Forelimb muscle (tissue), 1 donor: ENCODE data around the gene TUBB8B. TPM values are rescaled to one million over a fixed set of nuclear protein-coding genes. Genes with fewer than 3 reads are reported as not detected.
"Not testable (repeated sequence)": the region's sequence is repeated elsewhere in the genome, so short reads cannot be mapped to it uniquely, and the experiment has no call there.

ENCODE experiments used
- DNase-seq: peaks from one replicate; pipeline ENCODE4 v3.0.0-alpha.2; 2013; ENCODE audit warnings: low read depth
- polyA plus RNA-seq: library from polyadenylated mRNA; unstranded; fragments of 120-200 nt; gene quantifications from one replicate; pipeline ENCODE4 v1.2.1, GENCODE V29; 2013; ENCODE audit not compliant: insufficient read length

The TUBB8B gene
- not detected for polyA plus RNA-seq

DNA sequence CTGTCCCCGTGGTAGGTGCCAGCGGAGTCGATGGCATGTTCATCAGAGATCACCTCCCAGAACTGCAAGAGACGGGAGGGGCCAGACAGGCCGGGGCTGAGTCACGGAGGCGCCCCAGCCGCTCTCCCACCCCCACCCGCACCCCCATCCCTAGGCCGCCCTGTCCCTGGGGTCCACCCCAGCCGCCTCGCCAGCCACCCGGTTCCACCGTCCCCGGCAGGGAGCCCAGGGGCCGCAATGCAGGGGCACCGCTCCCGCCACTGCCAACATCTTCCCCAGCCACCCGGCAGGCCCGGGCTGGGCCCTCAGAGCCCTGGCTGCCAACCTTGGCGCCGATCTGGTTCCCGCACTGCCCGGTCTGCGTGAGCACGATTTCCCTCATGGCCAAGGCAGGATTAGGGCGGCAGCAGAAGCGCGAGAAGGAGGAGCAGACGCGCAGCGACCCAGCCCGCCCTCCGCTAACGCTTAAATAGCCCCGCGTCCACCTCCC lies at the start of gene TUBB8B:
Gene TUBB8B, minus strand, starts transcription at position 440 of the 490 bp plus-strand sequence. Its CDS starts 58 bp downstream, at position 382.
- DNase-seq, result not testable (repeated sequence)

DNA sequence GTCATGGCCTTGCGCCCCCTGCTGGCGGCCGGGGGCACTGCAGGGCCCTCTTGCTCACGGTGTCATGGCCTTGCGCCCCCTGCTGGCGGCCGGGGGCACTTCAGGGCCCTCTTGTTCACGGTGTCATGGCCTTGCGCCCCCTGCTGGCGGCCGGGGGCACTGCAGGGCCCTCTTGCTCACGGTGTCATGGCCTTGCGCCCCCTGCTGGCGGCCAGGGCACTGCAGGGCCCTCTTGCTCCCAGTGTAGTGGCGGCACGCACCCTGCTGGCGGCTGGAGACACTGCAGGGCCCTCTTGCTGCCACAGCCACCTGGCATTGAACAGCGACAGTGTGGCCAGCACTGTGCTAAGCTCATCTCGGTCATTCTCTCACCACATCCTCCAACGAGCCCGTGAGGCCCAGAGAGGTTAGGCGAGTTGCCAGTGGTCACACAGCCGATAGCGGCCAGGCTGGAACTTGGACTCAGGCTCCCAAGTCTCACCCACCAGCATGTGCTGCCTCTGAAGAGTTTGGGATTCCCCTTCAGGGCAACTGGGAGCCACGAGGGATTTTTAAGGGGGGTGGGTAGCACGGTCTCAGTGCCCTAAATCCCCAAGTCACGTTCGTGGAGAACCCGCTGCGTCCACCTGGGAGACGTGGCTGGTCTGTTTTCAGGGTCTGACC lies 48.0 kb upstream of the TUBB8B start:
- DNase-seq, result not testable (repeated sequence)

DNA sequence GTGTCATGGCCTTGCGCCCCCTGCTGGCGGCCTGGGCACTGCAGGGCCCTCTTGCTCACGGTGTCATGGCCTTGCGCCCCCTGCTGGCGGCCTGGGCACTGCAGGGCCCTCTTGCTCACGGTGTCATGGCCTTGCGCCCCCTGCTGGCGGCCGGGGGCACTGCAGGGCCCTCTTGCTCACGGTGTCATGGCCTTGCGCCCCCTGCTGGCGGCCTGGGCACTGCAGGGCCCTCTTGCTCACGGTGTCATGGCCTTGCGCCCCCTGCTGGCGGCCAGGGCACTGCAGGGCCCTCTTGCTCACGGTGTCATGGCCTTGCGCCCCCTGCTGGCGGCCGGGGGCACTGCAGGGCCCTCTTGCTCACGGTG lies 47.3 kb upstream of the TUBB8B start:
- DNase-seq, result not testable (repeated sequence)

DNA sequence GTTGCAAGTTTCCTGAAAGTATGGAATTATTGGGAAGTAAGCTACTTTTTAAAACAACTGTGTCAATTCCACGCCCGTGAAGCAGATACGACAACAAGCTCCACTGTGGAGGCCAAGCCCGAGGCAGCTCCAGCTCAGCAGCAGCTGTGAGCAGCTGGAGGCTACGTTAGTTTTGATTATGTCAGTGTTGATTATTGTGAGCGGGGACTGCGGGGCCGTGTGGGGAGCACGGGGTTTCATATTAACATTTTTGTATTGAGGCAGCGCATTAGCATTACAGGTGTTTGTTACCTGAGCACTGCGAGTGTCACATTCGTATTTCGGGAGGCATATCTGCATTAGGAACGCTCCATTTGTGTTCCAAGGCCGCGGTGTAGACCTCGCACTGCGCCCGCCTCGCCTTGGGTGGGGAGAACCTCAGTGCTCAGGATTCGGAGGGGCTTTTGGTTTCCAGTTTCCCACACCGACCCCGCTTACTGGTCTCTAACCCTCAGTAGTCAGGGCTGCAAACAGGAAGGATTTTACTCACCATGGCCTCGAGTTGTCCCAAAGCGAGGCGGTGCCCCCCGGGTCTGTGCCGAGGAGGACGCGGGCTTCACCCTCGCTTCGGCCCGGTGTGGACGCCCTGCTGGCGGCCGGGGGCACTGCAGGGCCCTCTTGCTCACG lies 46.8 kb upstream of the TUBB8B start:
- not testable (repeated sequence) for DNase-seq

DNA sequence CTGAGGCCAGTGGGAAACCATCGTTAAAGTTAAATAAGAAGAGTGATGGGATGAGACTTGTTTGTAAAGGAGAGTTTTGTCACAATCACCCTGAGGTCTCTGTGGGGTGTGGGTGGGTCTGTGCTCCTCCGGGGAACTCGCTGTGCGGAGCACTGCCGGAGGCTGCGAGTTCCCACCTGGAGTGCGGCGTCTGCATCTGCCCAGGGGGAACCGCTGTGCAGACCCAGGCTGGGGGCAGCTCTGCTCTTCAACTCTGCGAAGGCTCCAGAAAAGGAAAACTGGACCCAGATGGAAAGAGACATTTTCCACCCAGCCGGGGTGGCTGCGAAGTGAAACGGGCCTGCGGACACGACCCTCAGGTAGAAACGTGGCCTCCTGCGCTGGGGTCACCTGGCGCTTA lies 46.2 kb upstream of the TUBB8B start:
- not testable (repeated sequence) for DNase-seq

DNA sequence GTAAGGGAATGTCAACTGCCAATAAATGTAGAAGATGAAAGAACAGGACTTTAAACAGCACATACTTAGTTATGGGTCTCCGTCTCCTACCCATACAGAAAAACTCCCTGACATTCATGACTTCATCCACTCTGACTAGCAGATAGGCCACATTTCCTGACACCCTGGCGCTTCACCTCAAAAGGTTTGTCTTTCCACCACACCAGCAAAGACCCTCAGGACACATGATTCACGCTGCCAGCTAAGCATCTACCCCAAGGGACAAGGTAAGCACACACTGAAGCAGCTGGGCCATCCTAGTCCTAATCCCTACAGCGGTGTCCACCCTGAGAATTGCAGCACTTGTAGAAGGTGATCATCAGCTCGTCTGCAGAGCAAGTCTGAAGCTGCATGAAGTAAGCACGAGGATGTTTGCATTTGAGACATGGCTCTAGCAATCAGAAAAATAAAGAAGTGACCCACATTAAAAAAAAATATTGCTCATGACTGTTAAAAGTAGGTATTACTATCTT lies 44.5 kb upstream of the TUBB8B start:
- not testable (repeated sequence) for DNase-seq

DNA sequence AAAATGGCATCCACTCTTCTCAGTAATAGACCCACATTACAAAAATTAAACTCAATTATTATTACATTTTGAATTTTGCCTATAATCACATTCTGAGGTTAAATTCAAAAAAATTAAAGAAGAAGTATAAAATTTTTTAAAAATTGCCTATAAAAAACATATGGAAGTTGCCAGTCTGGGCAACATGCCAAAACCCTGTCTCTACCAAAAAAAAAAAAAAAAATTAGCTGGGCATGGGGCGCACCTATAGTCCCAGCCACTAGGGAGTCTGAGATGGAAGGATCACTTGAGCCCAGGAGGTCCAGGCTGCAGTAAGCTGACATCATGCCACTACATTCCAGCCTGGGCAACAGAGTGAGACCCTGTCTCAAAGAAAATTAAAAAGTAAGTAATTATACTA lies 42.1 kb upstream of the TUBB8B start:
- not testable (repeated sequence) for DNase-seq

DNA sequence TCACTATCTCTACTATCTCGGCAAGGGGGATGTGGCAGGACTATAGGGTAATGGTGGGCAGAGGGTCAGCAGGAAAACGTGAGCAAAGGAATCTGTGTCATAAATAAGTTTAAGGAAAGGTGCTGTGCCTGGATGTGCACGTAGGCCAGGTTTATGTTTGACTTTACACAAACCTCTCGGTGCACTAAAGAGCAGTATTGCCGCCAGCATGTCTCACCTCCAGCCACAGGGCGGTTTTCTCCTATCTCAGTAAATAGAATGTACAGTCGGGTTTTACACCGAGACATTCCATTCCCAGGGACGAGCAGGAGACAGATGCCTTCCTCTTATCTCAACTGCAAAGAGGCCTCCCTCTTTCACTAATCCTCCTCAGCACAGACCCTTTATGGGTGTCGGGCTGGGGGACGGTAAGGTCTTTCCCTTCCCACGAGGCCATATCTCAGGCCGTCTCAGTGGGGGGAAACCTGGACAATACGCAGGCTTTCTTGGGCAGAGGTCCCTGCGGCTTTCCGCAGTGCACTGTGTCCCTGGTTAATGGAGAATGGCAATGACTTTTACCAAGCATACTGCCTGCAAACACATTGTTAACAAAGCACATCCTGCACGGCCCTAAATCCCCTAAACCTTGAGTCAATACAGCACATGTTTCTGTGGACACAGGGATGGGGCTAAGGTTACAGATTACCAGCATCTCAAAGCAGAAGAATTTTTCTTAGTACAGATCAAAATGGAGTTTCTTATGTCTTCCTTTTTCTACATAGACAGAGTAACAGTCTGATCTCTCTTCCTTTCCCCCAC lies 41.2 kb upstream of the TUBB8B start:
- not testable (repeated sequence) for DNase-seq

DNA sequence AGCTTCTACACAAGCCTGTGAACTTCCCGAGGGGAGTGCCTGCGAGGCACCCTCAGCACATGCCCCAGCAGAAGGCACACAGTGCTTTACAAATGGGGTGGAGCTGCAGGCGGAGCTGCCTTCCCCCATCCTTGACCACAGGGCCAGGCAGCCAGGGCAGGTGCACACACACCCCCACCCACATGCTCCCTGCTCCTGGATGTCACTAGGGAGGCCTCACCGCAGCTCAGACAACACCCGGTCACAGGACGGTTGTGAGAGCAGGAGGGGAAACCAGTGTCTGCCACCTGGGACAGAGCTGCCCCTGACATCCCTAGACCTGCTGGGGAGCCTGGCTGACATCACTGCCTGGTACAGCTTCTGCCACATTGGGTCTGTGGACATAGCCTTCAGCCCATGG lies 39.7 kb upstream of the TUBB8B start:
- DNase-seq, result not testable (repeated sequence)

DNA sequence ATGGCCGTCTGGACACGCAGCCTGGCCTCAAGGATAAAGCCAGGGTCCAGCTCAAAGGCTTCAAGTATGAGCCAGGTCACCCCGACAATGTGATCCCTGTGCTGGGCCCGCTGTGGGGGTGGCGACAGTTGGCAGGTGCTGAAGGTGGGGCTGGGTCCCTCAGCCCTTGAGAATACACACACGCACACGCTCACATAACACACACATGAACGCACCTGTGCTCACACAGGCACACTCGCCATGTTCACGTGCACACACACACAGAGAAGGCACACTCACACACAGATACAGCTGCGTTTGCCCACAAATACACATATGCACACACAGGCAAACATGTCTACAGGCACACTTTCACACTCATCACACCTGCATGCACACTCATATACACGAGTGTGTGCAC lies 35.4 kb upstream of the TUBB8B start:
- DNase-seq, result not testable (repeated sequence)

DNA sequence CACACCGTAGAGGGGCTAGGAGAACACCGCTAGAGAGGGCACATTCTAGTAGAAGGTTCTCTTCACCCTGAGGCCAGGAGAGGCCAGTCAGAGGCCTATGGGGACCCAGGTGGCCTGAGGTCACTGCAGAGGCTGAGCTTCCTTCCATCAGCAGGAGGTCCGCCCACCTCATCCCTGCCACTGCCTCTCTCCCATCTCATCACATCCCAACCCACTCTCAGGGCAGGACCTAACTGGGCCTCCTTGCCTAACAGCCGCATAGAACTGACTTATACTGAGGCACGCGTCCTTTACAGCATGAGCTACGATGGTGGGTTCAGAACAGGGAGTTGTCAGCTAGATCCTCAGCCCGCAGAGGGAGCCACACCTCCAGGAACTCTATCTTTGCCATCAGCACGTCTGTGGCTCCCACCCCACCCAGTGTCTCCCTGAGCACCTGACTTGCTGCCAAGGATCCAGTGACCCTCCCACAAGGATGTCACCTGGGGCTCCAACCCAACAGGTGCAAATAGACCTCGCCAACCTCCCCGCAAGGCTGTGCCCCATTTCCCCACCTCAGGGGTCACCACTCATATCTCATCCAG lies 33.3 kb upstream of the TUBB8B start:
- not testable (repeated sequence) for DNase-seq

DNA sequence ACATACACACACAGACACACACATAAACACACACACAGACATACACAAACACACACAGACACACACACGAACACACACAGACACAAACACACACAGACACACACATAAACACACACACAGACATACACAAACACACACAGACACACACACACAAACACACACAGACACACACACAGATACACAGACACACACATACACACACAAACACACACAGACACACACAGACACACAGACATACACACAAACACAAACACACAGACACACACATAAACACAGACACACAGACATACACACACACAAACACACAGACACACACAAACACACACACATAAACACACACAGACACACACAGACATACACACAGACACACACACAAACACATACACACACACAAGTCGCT lies 31.5 kb upstream of the TUBB8B start:
- not testable (repeated sequence) for DNase-seq

DNA sequence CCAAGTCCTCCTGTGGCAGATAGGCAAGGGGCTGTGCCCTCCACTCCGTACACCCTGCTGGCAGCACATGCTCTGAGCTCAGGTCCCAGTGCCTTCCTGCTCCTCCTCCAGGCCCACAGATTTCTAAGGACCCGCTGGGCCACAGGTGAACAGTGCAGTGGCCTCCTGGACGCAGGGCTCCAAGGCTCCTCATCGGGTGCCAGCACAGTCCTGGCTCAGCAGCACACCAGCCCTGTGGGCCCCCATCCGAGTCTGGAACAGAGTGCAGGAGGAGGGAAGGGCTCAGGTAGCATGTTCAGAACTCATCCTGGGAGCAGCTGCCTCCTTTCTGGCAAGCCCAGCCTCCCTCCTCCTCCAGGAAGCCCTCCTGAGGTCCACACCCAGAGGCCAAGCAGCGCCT lies 30.8 kb upstream of the TUBB8B start:
- DNase-seq, result not testable (repeated sequence)

DNA sequence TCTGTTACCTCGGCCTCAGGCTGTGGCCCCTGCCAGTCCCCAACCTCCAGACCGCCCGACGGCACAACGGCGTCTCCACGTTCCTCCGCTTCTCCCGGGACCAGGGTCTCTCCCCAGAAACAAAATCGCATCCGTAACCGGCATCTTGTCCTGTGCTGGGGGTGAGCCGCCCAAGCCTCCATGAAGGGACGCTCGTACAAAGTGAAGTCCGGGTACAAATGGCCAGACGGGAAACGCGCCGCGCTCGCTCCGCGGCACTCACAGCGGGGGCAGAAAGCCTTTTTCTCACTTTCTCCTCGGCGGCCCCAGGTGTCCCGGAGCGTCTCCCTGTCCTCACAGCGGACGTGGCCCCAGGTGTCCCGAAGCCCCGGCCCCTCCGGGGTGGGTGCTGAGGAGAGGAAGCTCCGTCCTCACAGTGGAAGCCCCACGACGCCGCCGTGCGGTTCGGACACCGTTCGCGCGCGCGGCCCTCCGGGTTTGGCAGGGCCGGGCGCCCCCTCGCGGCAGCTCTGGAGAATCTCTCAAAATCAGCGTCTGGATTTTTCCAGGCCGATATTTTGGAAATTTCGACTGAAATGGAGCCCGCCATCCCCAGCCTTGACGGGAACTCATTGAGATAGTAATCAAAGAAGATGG lies 26.2 kb upstream of the TUBB8B start:
- not testable (repeated sequence) for DNase-seq

DNA sequence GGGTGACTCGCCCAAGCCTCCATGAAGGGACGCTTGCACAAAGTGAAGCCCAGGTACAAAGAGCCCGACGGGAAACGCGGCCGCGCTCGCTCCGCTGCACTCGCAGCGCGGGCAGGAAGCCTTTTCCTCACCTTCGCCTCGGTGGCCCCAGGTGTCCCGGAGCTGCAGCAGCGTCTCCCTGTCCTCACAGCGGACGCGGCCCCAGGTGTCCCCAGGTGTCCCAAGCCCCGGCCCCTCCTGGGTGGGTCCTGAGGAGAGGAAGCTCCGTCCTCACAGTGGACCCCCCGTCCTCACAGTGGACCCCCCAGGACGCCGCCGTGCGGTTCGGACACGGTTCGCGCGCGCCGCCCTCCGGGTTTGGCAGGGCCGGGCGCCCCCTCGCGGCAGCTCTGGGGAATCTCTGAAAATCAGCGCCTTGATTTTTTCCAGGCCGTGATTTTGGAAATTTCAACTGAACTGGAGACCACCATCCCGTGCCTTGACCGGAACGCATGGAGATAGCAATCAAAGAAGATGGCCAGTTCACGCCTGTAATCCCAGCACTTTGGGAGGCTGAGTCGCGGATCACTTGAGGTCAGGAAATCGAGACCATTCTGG lies 23.9 kb upstream of the TUBB8B start:
- DNase-seq, result not testable (repeated sequence)

DNA sequence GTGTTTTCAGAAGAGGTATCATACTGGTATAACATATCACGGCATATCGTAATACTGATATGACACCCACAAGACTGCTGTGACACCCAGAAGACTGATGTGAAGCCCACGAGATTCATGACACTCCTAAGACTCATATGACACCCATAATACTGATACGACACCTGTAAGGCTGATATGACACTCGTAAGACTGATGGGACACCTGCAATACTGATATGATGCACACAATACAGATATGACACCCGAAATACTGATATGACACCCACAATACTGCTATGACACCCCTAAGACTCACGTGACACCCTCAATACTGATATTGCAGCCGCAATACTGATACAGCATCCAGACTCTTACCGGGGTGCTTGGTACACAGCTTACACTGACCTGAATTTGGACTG lies 18.3 kb upstream of the TUBB8B start:
- not testable (repeated sequence) for DNase-seq

DNA sequence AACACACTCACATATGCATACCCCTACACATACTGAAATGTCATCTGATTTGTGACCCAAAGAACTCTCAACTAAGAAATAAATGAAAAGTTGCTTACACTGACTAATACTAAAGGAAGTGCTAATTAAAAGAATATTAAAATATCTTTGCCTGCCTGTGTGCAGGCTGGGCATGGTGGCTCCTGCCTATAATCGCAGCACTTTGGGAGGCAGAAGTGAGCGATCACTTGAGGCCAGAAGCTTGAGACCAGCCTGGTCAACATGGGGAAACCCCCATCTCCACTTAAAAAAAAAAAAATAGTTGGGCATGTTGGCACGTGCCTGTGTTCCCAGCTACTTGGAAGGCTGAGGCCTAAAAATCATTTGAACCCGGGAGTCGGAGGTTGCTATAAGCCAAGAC lies 14.9 kb upstream of the TUBB8B start:
- DNase-seq, result not testable (repeated sequence)

DNA sequence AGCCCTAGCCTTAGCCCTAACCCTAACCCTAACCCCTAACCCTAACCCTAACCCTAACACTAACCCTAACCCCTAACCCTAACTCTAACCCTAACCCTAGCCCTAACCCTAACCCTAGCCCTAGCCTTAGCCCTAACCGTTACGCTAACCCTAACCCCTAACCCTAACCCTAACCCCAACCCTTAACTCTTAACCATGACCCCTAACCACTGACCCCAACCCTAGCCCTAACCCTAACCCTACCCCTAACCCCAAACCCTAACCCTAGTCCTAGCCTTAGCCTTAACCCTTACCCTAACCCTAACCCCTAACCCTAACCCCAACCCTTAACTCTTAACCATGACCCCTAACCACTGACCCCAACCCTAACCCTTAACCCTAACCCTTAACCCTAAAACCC lies 14.2 kb upstream of the TUBB8B start:
- DNase-seq, result not testable (repeated sequence)

DNA sequence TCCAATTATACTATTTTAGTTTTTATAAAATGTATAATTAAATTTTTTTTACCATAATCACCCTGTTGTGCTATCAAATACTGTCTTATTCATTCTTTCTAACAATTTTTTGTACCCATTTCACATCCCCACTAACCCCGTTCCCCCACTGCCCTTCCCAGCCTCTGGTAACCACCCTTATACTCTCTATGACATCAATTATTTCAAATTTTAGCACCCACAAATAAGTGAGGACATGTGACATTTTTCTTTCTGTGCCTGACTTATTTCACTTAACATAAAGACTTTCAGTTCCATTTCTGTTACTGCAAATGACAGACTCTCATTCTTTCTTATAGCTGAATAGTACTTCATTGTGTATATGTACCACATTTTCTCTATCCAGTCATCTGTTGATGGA lies 5.0 kb upstream of the TUBB8B start:
- not testable (repeated sequence) for DNase-seq

DNA sequence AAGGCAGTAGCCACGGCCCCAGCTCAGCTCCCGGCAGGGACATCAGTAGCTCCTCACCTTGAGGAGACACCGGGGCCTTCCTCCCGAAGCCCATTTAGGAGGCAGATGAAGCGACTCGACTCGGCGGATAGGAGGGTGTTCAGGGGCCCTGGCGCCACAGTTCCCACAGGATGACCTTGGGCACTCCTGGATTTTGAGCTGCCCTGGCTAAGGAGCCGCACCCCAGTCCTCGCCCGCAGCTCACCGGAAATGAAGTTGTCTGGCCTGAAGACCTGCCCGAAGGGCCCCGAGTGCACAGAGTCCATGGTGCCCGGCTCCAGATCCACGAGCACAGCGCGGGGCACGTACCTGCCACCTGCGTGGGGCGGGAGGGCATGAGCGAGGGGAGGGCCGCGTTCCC lies 719 bp downstream of the TUBB8B start:
- DNase-seq, result not testable (repeated sequence)

DNA sequence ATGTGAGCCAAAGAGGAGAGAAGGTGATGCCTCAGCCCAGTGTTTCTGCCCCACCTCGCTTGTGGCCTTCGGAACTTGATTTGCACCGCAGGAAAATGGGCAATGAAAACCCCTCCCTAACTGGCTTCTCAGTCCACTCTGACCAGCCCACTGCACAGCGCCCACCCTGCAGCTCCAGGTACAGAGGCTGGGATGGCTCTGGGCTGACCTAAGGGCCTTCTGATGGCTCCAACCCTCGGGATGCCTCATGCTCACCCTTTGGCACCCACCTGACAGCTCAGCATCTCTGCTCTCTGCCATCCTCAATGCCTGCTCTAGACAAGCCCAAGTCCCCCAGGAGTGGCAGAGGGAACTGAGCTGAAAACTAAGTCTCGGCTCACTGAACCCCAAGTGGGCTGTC lies 36.2 kb downstream of the TUBB8B start:
- not testable (repeated sequence) for DNase-seq
